HepG2 (cell line): ENCODE measurements around the gene LAMC3. TPM values are rescaled to one million over a fixed set of nuclear protein-coding genes. Genes with fewer than 3 reads are reported as not detected.

Experiments
- ATAC-seq: fragments of 200-7000 bp; cut with Tn5 transposase; 3 replicates; pipeline ENCODE4 v1.9.1; 2020; ENCODE audit warnings: mild to moderate bottlenecking, moderate library complexity
- BruUV-seq: library from RNA; stranded (reverse); fragments of 400-500 nt; replicated peaks from 2 replicates; lab custom pipeline; 2021; lab: Mats Ljungman, UMichigan
- CTCF ChIA-PET: fragments of 300-600 bp; formaldehyde crosslinking; extraction: SDS; loops from one replicate; lab custom pipeline; 2021; ENCODE audit warnings: low total read pairs, inconsistent platforms, low intra/inter-chr PET ratio; lab: Yijun Ruan, JAX
- POLR2A ChIA-PET: fragments of 350-600 bp; sonication (Branson Sonifier 250); formaldehyde crosslinking; loops from one replicate; lab custom pipeline; 2020; ENCODE audit warnings: antibody characterized with exemption, inconsistent platforms; lab: Yijun Ruan, JAX
- DNase-seq: peaks from one replicate; pipeline ENCODE4 v3.0.0-alpha.2; 2015; ENCODE audit warnings: low spot score
- FAIRE-seq: peaks from 3 replicates; lab custom pipeline; 2011; peaks lifted over from hg19 to GRCh38; lab: Jason Lieb, UNC
- H2AFZ ChIP-seq: one replicate; pipeline ENCODE4 v1.6.1; 2011; ENCODE audit warnings: low read length, inconsistent platforms
- H3K27ac ChIP-seq: fragments of 300-600 bp; 3 replicates; pipeline ENCODE4 v1.8.0; 2011; ENCODE audit warnings: mixed run types, mild to moderate bottlenecking, mixed read lengths, low read length, inconsistent platforms; ENCODE audit not compliant: insufficient read depth; ENCODE audit errors: extremely low read length
- H3K27me3 ChIP-seq, 2 experiments: fragments of 200-600 bp in 1 of 2; 2 replicates in 1 of 2; 3 replicates in 1 of 2; pipeline versions ENCODE4 v1.6.0 to v1.8.0; 2011; ENCODE audit warnings: low read length in 2 of 2, mild to moderate bottlenecking in 2 of 2, moderate library complexity in 2 of 2, inconsistent platforms in 1 of 2; ENCODE audit not compliant: insufficient read depth in 2 of 2, control insufficient read depth in 1 of 2
- H3K36me3 ChIP-seq, 2 experiments: fragments of 200-600 bp in 1 of 2; replicated peaks in 1 of 2; 2 replicates in 1 of 2; 3 replicates in 1 of 2; pipeline versions ENCODE4 v1.5.1 to v1.8.0; 2011; ENCODE audit warnings: low read length in 2 of 2, inconsistent platforms in 1 of 2; ENCODE audit not compliant: insufficient read depth in 2 of 2, control insufficient read depth in 1 of 2
- H3K4me1 ChIP-seq: 2 replicates; pipeline ENCODE4 v1.5.1; 2012; ENCODE audit warnings: low read length, inconsistent platforms; ENCODE audit not compliant: insufficient read depth
- H3K4me2 ChIP-seq: 2 replicates; pipeline ENCODE4 v1.6.0; 2011; ENCODE audit warnings: low read depth, low read length, inconsistent platforms
- H3K4me3 ChIP-seq, 3 experiments: fragments of 200-600 bp in 1 of 3; sonication (generic), shearing (Covaris generic) in 1 of 3; replicated peaks in 1 of 3; 2 replicates each; pipeline ENCODE4 v1.5.1; 2011 to 2016; ENCODE audit warnings: low read length in 3 of 3, inconsistent platforms in 2 of 3, low read depth in 2 of 3, mild to moderate bottlenecking in 2 of 3, control low read depth in 1 of 3, mixed read lengths in 1 of 3; ENCODE audit not compliant: insufficient read depth in 1 of 3
- H3K79me2 ChIP-seq: one replicate; pipeline ENCODE4 v1.6.1; 2011; ENCODE audit warnings: low read length, inconsistent platforms; ENCODE audit not compliant: insufficient read depth
- H3K9ac ChIP-seq: 2 replicates; pipeline ENCODE4 v1.6.0; 2011; ENCODE audit warnings: mild to moderate bottlenecking, low read depth, low read length, inconsistent platforms; ENCODE audit not compliant: insufficient read depth
- H3K9me3 ChIP-seq: 2 replicates; pipeline ENCODE4 v1.5.1; 2012; ENCODE audit warnings: mild to moderate bottlenecking, low read length
- H4K20me1 ChIP-seq: 2 replicates; pipeline ENCODE4 v1.6.0; 2011; ENCODE audit warnings: inconsistent platforms, mild to moderate bottlenecking, low read length, moderate library complexity; ENCODE audit not compliant: insufficient read depth
- CBX2 ChIP-seq, 2 experiments: fragments of 200-600 bp in 1 of 2; sonication (generic); formaldehyde crosslinking in 1 of 2; IDR thresholded peaks; 2 replicates each; pipeline versions ENCODE4 v1.7.0 to v1.8.1; 2018 to 2022; ENCODE audit warnings: low read depth in 2 of 2, low read length in 1 of 2, mild to moderate bottlenecking in 1 of 2, missing genetic modification reagents in 1 of 2
- MED13 ChIP-seq: sonication (generic); formaldehyde crosslinking; IDR thresholded peaks from 2 replicates; pipeline ENCODE4 v1.5.0; 2020; ENCODE audit warnings: missing genetic modification reagents
- NCOR1 ChIP-seq: fragments of 200-600 bp; sonication (generic); IDR thresholded peaks from 2 replicates; pipeline ENCODE4 v1.7.0; 2017; ENCODE audit warnings: antibody characterized with exemption, low read length, borderline replicate concordance
- NFE2L1 ChIP-seq: sonication (generic); formaldehyde crosslinking; IDR thresholded peaks from 2 replicates; pipeline ENCODE4 v1.4.0; 2020; ENCODE audit warnings: missing genetic modification reagents, mild to moderate bottlenecking, borderline replicate concordance
- ZBTB7A ChIP-seq: sonication (generic); formaldehyde crosslinking; IDR thresholded peaks from 2 replicates; pipeline ENCODE4 v1.8.0; 2022; ENCODE audit warnings: mild to moderate bottlenecking, missing genetic modification reagents
- ZMYM3 ChIP-seq: sonication (generic); formaldehyde crosslinking; IDR thresholded peaks from 2 replicates; pipeline ENCODE4 v1.5.1; 2020; ENCODE audit warnings: mild to moderate bottlenecking, missing genetic modification reagents
- ZNF564 ChIP-seq: sonication (generic); formaldehyde crosslinking; IDR thresholded peaks from 2 replicates; pipeline ENCODE4 v1.8.1; 2023; ENCODE audit warnings: mild to moderate bottlenecking, missing genetic modification reagents
- WGBS: methylation state at CpG from one replicate; pipeline ENCODE4 v1.1.6; 2017; ENCODE audit warnings: low lambda C conversion rate; 5-methylcytosine and 5-hydroxymethylcytosine counted together
- in situ Hi-C: cut with HindIII; loops from 2 replicates; pipeline ENCODE4 v1.10.0; 2017; ENCODE audit warnings: low pct_unique_long_range_greater_than_20kb; ENCODE audit not compliant: extremely low pct_ligation_motif_present
- intact Hi-C: fragments of 100-400 bp; cut with micrococcal nuclease; formaldehyde crosslinking; loops from one replicate; pipeline ENCODE4 v1.10.0; 2022; ENCODE audit not compliant: unreplicated experiment
- polyA plus RNA-seq, 8 experiments: library from polyadenylated mRNA; depleted of rRNA in 3 of 8; stranded (reverse) in 7 of 8; unstranded in 1 of 8; fragments of >200 nt; fragmentation: Illumina TruSeq in 4 of 8; extraction: Trizol in 4 of 8; gene quantifications; 2 replicates each; pipeline versions ENCODE4 v1.2.1 to v1.2.3, GENCODE V29; 2011 to 2016; ENCODE audit warnings: low read depth in 4 of 8, missing spikeins in 1 of 8, mixed read lengths in 1 of 8; ENCODE audit not compliant: insufficient read depth in 1 of 8
- total RNA-seq, 5 experiments: library from RNA; depleted of rRNA; stranded (reverse); fragments of >200 nt; fragmentation: Illumina TruSeq; extraction: Trizol; gene quantifications; 2 replicates each; pipeline ENCODE4 v1.2.3, GENCODE V29; 2016; ENCODE audit warnings: low read depth in 1 of 5

LAMC3 gene
- total and polyA plus RNA-seq, 2 of the 13 experiments (the other 11 are each of a cell fraction or from before 2014, with no cell fraction given): 0.07 to 0.57 TPM

DNA sequence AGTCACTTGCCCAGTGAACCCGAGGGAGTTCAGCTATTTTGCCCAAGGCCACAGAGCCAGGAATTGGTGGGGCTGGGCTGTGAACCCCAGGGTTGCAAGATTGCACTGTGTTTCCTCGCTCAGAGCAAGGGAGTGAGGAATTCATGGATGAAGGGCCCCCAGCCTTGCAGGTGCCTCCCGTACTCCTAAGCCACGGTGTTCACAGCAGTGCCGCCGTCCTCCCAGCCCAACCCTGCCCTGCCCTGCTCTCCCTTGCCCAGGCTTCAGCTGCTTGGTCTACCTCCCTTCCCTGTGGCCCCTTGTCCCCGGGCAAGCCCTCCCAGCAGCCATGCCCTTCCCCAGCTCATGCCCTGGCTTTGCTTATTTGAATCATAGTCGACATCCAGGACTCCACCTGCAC lies 6.1 kb downstream of the LAMC3 start:
- Histone ChIP-seq H3K27ac (no peak overlapping the region), H3K27me3 (peaks cover 19 to 82% of the 10 kb centered on the region in 2 experiments), H2AFZ (no peak overlapping the region), H3K79me2 (no peaks in the 10 kb centered on the region), H3K4me3 (no peak overlapping the region), H3K4me1 (peaks cover 22% of the 10 kb centered on the region), H3K36me3 (no peaks in the 10 kb centered on the region), H4K20me1 (no peaks in the 10 kb centered on the region), H3K4me2 (no peak overlapping the region), H3K9me3 (no peaks in the 10 kb centered on the region), H3K9ac (no peak overlapping the region)
- in situ Hi-C loops (no loop called here), intact Hi-C loops (no loop called here)
- CTCF ChIA-PET: no interaction called here
- DNase-seq: no peak
- WGBS: 29% methylated on average over 4 of the region's 8 CpGs
- BruUV-seq: no TSS peak
- no peak for FAIRE-seq
- TF ChIP-seq NFE2L1 (CRISPR knock-in tag): no peak
- TF ChIP-seq ZNF564: no peak
- POLR2A ChIA-PET: no interaction called here
- no peak for ATAC-seq

DNA sequence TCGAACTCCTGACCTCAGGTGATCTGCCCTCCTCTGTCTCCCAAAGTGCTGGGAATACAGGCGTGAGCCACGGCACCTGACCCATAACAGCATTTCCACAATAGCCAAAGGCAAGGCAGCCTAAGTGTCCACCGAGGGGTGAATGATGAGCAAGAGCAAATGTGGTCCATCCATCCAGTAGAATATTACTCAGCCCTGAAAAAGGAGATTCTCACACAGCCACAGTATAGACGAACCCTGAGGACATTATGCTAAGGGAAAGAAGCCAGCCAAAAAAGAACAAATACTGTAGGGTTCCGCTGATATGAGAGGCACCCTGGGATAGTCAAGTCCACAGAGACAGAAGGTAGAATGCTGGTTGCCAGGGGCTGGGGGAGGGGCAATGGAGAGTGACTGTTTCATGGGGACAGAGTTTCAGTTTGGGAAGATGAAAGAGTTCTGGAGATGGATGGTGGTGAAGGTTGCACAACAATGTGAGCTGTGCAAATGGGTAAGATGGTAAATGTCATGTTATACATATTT lies 7.0 kb downstream of the LAMC3 start:
- Histone ChIP-seq H3K4me3 (no peak overlapping the region), H2AFZ (no peak overlapping the region), H3K79me2 (no peaks in the 10 kb centered on the region), H3K9me3 (no peaks in the 10 kb centered on the region), H3K36me3 (no peaks in the 10 kb centered on the region), H3K4me2 (no peak overlapping the region), H3K9ac (no peak overlapping the region), H3K4me1 (peaks cover 16% of the 10 kb centered on the region), H4K20me1 (no peaks in the 10 kb centered on the region), H3K27me3 (peaks cover 17 to 79% of the 10 kb centered on the region in 2 experiments; a peak in 4 of 5 replicates), H3K27ac (no peak overlapping the region)
- ChIA-PET POLR2A (no interaction called here), CTCF (no interaction called here)
- BruUV-seq: no TSS peak
- in situ Hi-C loops (no loop called here), intact Hi-C loops (no loop called here)
- no peak for TF ChIP-seq ZBTB7A (CRISPR knock-in tag)
- no peak for TF ChIP-seq ZMYM3 (CRISPR knock-in tag)
- no peak for TF ChIP-seq MED13 (CRISPR knock-in tag)
- no peak for TF ChIP-seq CBX2 (IDR thresholded peaks at IDR 0.05; ENCODE audit: low read depth, low read length)
- no peak for TF ChIP-seq CBX2 (CRISPR knock-in tag; IDR thresholded peaks at IDR 0.05; ENCODE audit: low read depth)
- no peak for TF ChIP-seq NCOR1
- DNase-seq: no peak
- no peak for FAIRE-seq
- WGBS: 24% methylated on average over 6 of the region's 6 CpGs
- no peak for ATAC-seq
